ENCODE results near the gene ARMC12.

GRCh38 chr6:35750557-35750956, 13.7 kb downstream of the ARMC12 start:
- TF ChIP-seq EP300 (IDR thresholded peaks at IDR 0.05; ENCODE audit: borderline replicate concordance in 1 of 2, low read depth in 1 of 2, low read length in 1 of 2), result no peak
- TF ChIP-seq CTCF (IDR thresholded peaks at IDR 0.05), result no peak
- TF ChIP-seq FOXM1 (IDR thresholded peaks at IDR 0.05; ENCODE audit: low read depth), result no peak
- no peak for TF ChIP-seq GABPA (IDR thresholded peaks at IDR 0.05; ENCODE audit: low read depth)
